Astrocyte (in vitro differentiated cells and primary cell): ENCODE results near the gene BMF. TPM values are rescaled to one million over a fixed set of nuclear protein-coding genes. Genes with fewer than 3 reads are reported as not detected.

ENCODE experiments used
- DNase-seq: peaks from one replicate; pipeline ENCODE4 v3.0.0-alpha.2; 2010; ENCODE audit warnings: low read depth
- FAIRE-seq: peaks from 2 replicates; lab custom pipeline; 2011; peaks lifted over from hg19 to GRCh38; lab: Jason Lieb, UNC
- H2AFZ ChIP-seq: 2 replicates; pipeline ENCODE4 v1.6.0; 2012; ENCODE audit warnings: low read depth, low read length, inconsistent platforms
- H3K27ac ChIP-seq: 2 replicates; pipeline ENCODE4 v1.5.1; 2011; ENCODE audit warnings: low read depth, low read length, inconsistent platforms
- H3K27me3 ChIP-seq: 2 replicates; pipeline ENCODE4 v1.6.0; 2011; ENCODE audit warnings: low read length, inconsistent platforms; ENCODE audit not compliant: insufficient read depth
- H3K36me3 ChIP-seq: 2 replicates; pipeline ENCODE4 v1.5.1; 2011; ENCODE audit warnings: low read length, inconsistent platforms; ENCODE audit not compliant: insufficient read depth
- H3K4me1 ChIP-seq: 2 replicates; pipeline ENCODE4 v1.5.1; 2011; ENCODE audit warnings: low read length, inconsistent platforms; ENCODE audit not compliant: insufficient read depth
- H3K4me2 ChIP-seq: 2 replicates; pipeline ENCODE4 v1.6.0; 2012; ENCODE audit warnings: low read length, inconsistent platforms
- H3K4me3 ChIP-seq: 2 replicates; pipeline ENCODE4 v1.5.1; 2011; ENCODE audit warnings: low read depth, mild to moderate bottlenecking, low read length, inconsistent platforms; ENCODE audit not compliant: insufficient read depth
- H3K79me2 ChIP-seq: 2 replicates; pipeline ENCODE4 v1.6.0; 2012; ENCODE audit warnings: mild to moderate bottlenecking, low read length, inconsistent platforms; ENCODE audit not compliant: insufficient read depth
- H3K9ac ChIP-seq: 2 replicates; pipeline ENCODE4 v1.6.0; 2012; ENCODE audit warnings: mild to moderate bottlenecking, low read length, inconsistent platforms
- H3K9me3 ChIP-seq: 2 replicates; pipeline ENCODE4 v1.5.1; 2012; ENCODE audit warnings: low read depth, mild to moderate bottlenecking, low read length, inconsistent platforms; ENCODE audit not compliant: insufficient read depth
- H4K20me1 ChIP-seq: 2 replicates; pipeline ENCODE4 v1.6.0; 2012; ENCODE audit warnings: low read length, inconsistent platforms; ENCODE audit not compliant: insufficient read depth
- H3K27ac Mint-ChIP-seq: one replicate; pipeline ENCODE4 v1.8.0; 2021; ENCODE audit warnings: mild to moderate bottlenecking, mixed read lengths; ENCODE audit not compliant: unreplicated experiment
- H3K27me3 Mint-ChIP-seq: one replicate; pipeline ENCODE4 v1.8.0; 2021; ENCODE audit warnings: low read depth, mixed read lengths; ENCODE audit not compliant: unreplicated experiment
- H3K36me3 Mint-ChIP-seq: one replicate; pipeline ENCODE4 v1.8.0; 2021; ENCODE audit warnings: low read depth, mixed read lengths; ENCODE audit not compliant: unreplicated experiment
- H3K4me1 Mint-ChIP-seq: one replicate; pipeline ENCODE4 v1.8.0; 2021; ENCODE audit warnings: low read depth, mixed read lengths; ENCODE audit not compliant: unreplicated experiment
- H3K4me3 Mint-ChIP-seq: one replicate; pipeline ENCODE4 v1.8.0; 2021; ENCODE audit warnings: mild to moderate bottlenecking, moderate library complexity, mixed read lengths; ENCODE audit not compliant: unreplicated experiment
- H3K9me3 Mint-ChIP-seq: one replicate; pipeline ENCODE4 v1.8.0; 2021; ENCODE audit warnings: mild to moderate bottlenecking, mixed read lengths; ENCODE audit not compliant: unreplicated experiment
- CTCF ChIP-seq: IDR thresholded peaks from 2 replicates; pipeline ENCODE4 v1.5.1; 2011; ENCODE audit warnings: low read depth, mild to moderate bottlenecking, inconsistent platforms, low read length, moderate library complexity; ENCODE audit not compliant: insufficient read depth
- EZH2 ChIP-seq: IDR thresholded peaks from 2 replicates; pipeline ENCODE4 v1.6.1; 2012; ENCODE audit warnings: mild to moderate bottlenecking, low read length, inconsistent platforms; ENCODE audit not compliant: insufficient read depth
- total RNA-seq: library from RNA; stranded (reverse); gene quantifications from 2 replicates; pipeline ENCODE4 v1.2.1, GENCODE V29; 2021

The BMF gene
- total RNA-seq, 1 donor from 2014 or later: 31.8 TPM

- Histone ChIP-seq H4K20me1 (no peaks in the 10 kb centered on the region), H3K79me2 (no peaks in the 10 kb centered on the region), H3K27ac (no peak overlapping the region), H3K9me3 (no peaks in the 10 kb centered on the region), H3K9ac (no peak overlapping the region), H3K36me3 (no peaks in the 10 kb centered on the region), H3K4me1 (peaks cover 37% of the 10 kb centered on the region), H3K4me2 (no peak overlapping the region), H3K27me3 (no peaks in the 10 kb centered on the region), H3K4me3 (no peak overlapping the region), H2AFZ (no peak overlapping the region)
- no peak overlapping the region for H3K4me3 Mint-ChIP-seq
- FAIRE-seq: no peak
- TF ChIP-seq EZH2: no peak
- no peak for TF ChIP-seq CTCF
- H3K27me3 Mint-ChIP-seq: no peaks in the 10 kb centered on the region
- peaks cover 46% of the 10 kb centered on the region for H3K4me1 Mint-ChIP-seq
- no peak overlapping the region for H3K27ac Mint-ChIP-seq
- H3K36me3 Mint-ChIP-seq: peaks cover 7% of the 10 kb centered on the region
- no peak for DNase-seq
- no peaks in the 10 kb centered on the region for H3K9me3 Mint-ChIP-seq
Measured at GRCh38 chr15:40048926-40049475, 59.7 kb downstream of the BMF start.

- Histone ChIP-seq H3K27ac (peak overlapping the region; percentile 64), H4K20me1 (no peaks in the 10 kb centered on the region), H3K4me3 (no peak overlapping the region), H2AFZ (peak overlapping the region; percentile 22), H3K9me3 (no peaks in the 10 kb centered on the region), H3K79me2 (no peaks in the 10 kb centered on the region), H3K9ac (peak overlapping the region; percentile 5), H3K27me3 (no peaks in the 10 kb centered on the region), H3K4me2 (peak overlapping the region; percentile 55), H3K36me3 (no peaks in the 10 kb centered on the region), H3K4me1 (peaks cover 33% of the 10 kb centered on the region)
- FAIRE-seq: no peak
- Mint-ChIP-seq H3K27ac (no peak overlapping the region), H3K36me3 (peaks cover 5% of the 10 kb centered on the region), H3K27me3 (no peaks in the 10 kb centered on the region), H3K4me3 (no peak overlapping the region), H3K4me1 (peaks cover 40% of the 10 kb centered on the region), H3K9me3 (no peaks in the 10 kb centered on the region)
- no peak for DNase-seq
- TF ChIP-seq EZH2 (no peak), CTCF (no peak)
Measured at GRCh38 chr15:40048211-40048792, 60.4 kb downstream of the BMF start.
